Measurements from ENCODE around the gene KCNJ1. TPM values are rescaled to one million over a fixed set of nuclear protein-coding genes. Genes with fewer than 3 reads are reported as not detected.
A peak's percentile ranks its signal among the peaks of the same experiment; 100 is the strongest.

Gene KCNJ1
- 0.30 TPM for polyA plus RNA-seq

GRCh38 chr11:128867277-128867676 is at the start of gene KCNJ1:
Gene KCNJ1 (minus strand): TSS chr11:128867296. CDS start chr11:128840243, 27,053 bp downstream.
- peaks cover 3% of the 10 kb centered on the region for H3K36me3 Mint-ChIP-seq
- H3K9me3 Mint-ChIP-seq, result no peaks in the 10 kb centered on the region
- H3K27ac Mint-ChIP-seq, result no peak within 1 kb of the TSS
- H3K27me3 Mint-ChIP-seq, result no peaks in the 10 kb centered on the region
- peaks cover 2 to 14% (median 6%) of the 10 kb centered on the region in 3 donors for H3K4me1 Mint-ChIP-seq
- H3K4me3 Mint-ChIP-seq, result no peak within 1 kb of the TSS

- peaks cover 2% of the 10 kb centered on the region for H3K36me3 Mint-ChIP-seq
- no peak overlapping the region for H3K27ac Mint-ChIP-seq
- no peak overlapping the region for H3K4me3 Mint-ChIP-seq
- H3K9me3 Mint-ChIP-seq, result peaks cover 0 to 4% (median 0%) of the 10 kb centered on the region in 3 donors
- peaks cover 29% of the 10 kb centered on the region for H3K27me3 Mint-ChIP-seq
- peaks cover 0 to 4% (median 0%) of the 10 kb centered on the region in 3 donors for H3K4me1 Mint-ChIP-seq
Measured at GRCh38 chr11:128916681-128917080, 49.6 kb upstream of the KCNJ1 start.

- Mint-ChIP-seq H3K36me3 (peaks cover 2% of the 10 kb centered on the region), H3K27me3 (peaks cover 32% of the 10 kb centered on the region), H3K27ac (peak overlapping the region in 1 of 3 donors; percentile 91), H3K4me3 (no peak overlapping the region), H3K4me1 (peaks cover 0 to 4% (median 0%) of the 10 kb centered on the region in 3 donors), H3K9me3 (peaks cover 0 to 4% (median 0%) of the 10 kb centered on the region in 3 donors)
Measured at GRCh38 chr11:128916037-128916572, 49.0 kb upstream of the KCNJ1 start.

GRCh38 chr11:128915149-128915521 is 48.0 kb upstream of the KCNJ1 start:
- H3K36me3 Mint-ChIP-seq, result peaks cover 2% of the 10 kb centered on the region
- H3K27me3 Mint-ChIP-seq, result peaks cover 29% of the 10 kb centered on the region
- H3K4me1 Mint-ChIP-seq, result peaks cover 0 to 4% (median 0%) of the 10 kb centered on the region in 3 donors

GRCh38 chr11:128914216-128915148 is 47.4 kb upstream of the KCNJ1 start:
- Mint-ChIP-seq H3K36me3 (peaks cover 2% of the 10 kb centered on the region), H3K4me1 (peaks cover 0 to 4% (median 0%) of the 10 kb centered on the region in 3 donors), H3K27me3 (peaks cover 31% of the 10 kb centered on the region), H3K9me3 (peaks cover 0 to 4% (median 0%) of the 10 kb centered on the region in 3 donors), H3K27ac (no peak overlapping the region), H3K4me3 (no peak overlapping the region)

More at GRCh38 chr11:128915149-128915521, 48.0 kb upstream of the KCNJ1 start:
- H3K9me3 Mint-ChIP-seq, result peaks cover 0 to 4% (median 0%) of the 10 kb centered on the region in 3 donors
- H3K27ac Mint-ChIP-seq, result no peak overlapping the region
- peak overlapping the region in 1 of 4 donors; percentile 47 for H3K4me3 Mint-ChIP-seq

- no peak overlapping the region for H3K4me3 Mint-ChIP-seq
- peaks cover 0 to 1% (median 0%) of the 10 kb centered on the region in 3 donors for H3K4me1 Mint-ChIP-seq
- H3K27me3 Mint-ChIP-seq, result peaks cover 33% of the 10 kb centered on the region
- H3K9me3 Mint-ChIP-seq, result peaks cover 0 to 4% (median 0%) of the 10 kb centered on the region in 3 donors
- peak overlapping the region in 1 of 3 donors; percentile 87 for H3K27ac Mint-ChIP-seq
- peaks cover 2% of the 10 kb centered on the region for H3K36me3 Mint-ChIP-seq
Measured at GRCh38 chr11:128913806-128914205, 46.7 kb upstream of the KCNJ1 start.

- H3K4me3 Mint-ChIP-seq, result no peak overlapping the region
- H3K4me1 Mint-ChIP-seq, result peaks cover 0 to 3% (median 0%) of the 10 kb centered on the region in 3 donors
- no peak overlapping the region for H3K27ac Mint-ChIP-seq
- H3K9me3 Mint-ChIP-seq, result peaks cover 0 to 2% (median 0%) of the 10 kb centered on the region in 3 donors
- H3K36me3 Mint-ChIP-seq, result peaks cover 2% of the 10 kb centered on the region
- H3K27me3 Mint-ChIP-seq, result peaks cover 36% of the 10 kb centered on the region
Measured at GRCh38 chr11:128911701-128912100, 44.6 kb upstream of the KCNJ1 start.

- Mint-ChIP-seq H3K4me1 (peaks cover 0 to 3% (median 0%) of the 10 kb centered on the region in 3 donors), H3K36me3 (peaks cover 2% of the 10 kb centered on the region), H3K27me3 (peaks cover 40% of the 10 kb centered on the region)
Measured at GRCh38 chr11:128911239-128911638, 44.1 kb upstream of the KCNJ1 start.

GRCh38 chr11:128910576-128910975 is 43.5 kb upstream of the KCNJ1 start:
- H3K4me1 Mint-ChIP-seq, result peaks cover 0 to 6% (median 3%) of the 10 kb centered on the region in 3 donors
- peaks cover 0 to 3% (median 0%) of the 10 kb centered on the region in 3 donors for H3K9me3 Mint-ChIP-seq
- no peak overlapping the region for H3K27ac Mint-ChIP-seq
- H3K27me3 Mint-ChIP-seq, result peaks cover 43% of the 10 kb centered on the region
- peaks cover 2% of the 10 kb centered on the region for H3K36me3 Mint-ChIP-seq
- no peak overlapping the region for H3K4me3 Mint-ChIP-seq

More at GRCh38 chr11:128911239-128911638, 44.1 kb upstream of the KCNJ1 start:
- Mint-ChIP-seq H3K9me3 (peaks cover 0 to 2% (median 0%) of the 10 kb centered on the region in 3 donors), H3K4me3 (no peak overlapping the region), H3K27ac (no peak overlapping the region)

GRCh38 chr11:128909438-128910125 is 42.5 kb upstream of the KCNJ1 start:
- Mint-ChIP-seq H3K4me1 (peaks cover 3 to 9% (median 5%) of the 10 kb centered on the region in 3 donors), H3K36me3 (no peaks in the 10 kb centered on the region), H3K9me3 (peaks cover 0 to 3% (median 0%) of the 10 kb centered on the region in 3 donors), H3K27me3 (peaks cover 43% of the 10 kb centered on the region), H3K4me3 (no peak overlapping the region), H3K27ac (no peak overlapping the region)

GRCh38 chr11:128908391-128909246 is 41.5 kb upstream of the KCNJ1 start:
- no peak overlapping the region for H3K27ac Mint-ChIP-seq
- peaks cover 11 to 19% (median 14%) of the 10 kb centered on the region in 3 donors for H3K4me1 Mint-ChIP-seq
- no peaks in the 10 kb centered on the region for H3K36me3 Mint-ChIP-seq
- H3K4me3 Mint-ChIP-seq, result no peak overlapping the region
- peaks cover 0 to 3% (median 0%) of the 10 kb centered on the region in 3 donors for H3K9me3 Mint-ChIP-seq
- peaks cover 53% of the 10 kb centered on the region for H3K27me3 Mint-ChIP-seq

- Mint-ChIP-seq H3K9me3 (peaks cover 0 to 3% (median 0%) of the 10 kb centered on the region in 3 donors), H3K36me3 (no peaks in the 10 kb centered on the region), H3K27ac (no peak overlapping the region), H3K4me1 (peaks cover 11 to 20% (median 15%) of the 10 kb centered on the region in 3 donors), H3K4me3 (no peak overlapping the region), H3K27me3 (peaks cover 62% of the 10 kb centered on the region)
Measured at GRCh38 chr11:128907585-128907984, 40.5 kb upstream of the KCNJ1 start.

- peaks cover 11 to 20% (median 15%) of the 10 kb centered on the region in 3 donors for H3K4me1 Mint-ChIP-seq
- H3K27ac Mint-ChIP-seq, result no peak overlapping the region
- peak overlapping the region; percentile 59 to 90 (median 82) for H3K4me3 Mint-ChIP-seq
- H3K36me3 Mint-ChIP-seq, result no peaks in the 10 kb centered on the region
- peaks cover 0 to 3% (median 0%) of the 10 kb centered on the region in 3 donors for H3K9me3 Mint-ChIP-seq
- H3K27me3 Mint-ChIP-seq, result peaks cover 67% of the 10 kb centered on the region
Measured at GRCh38 chr11:128906185-128907050, 39.3 kb upstream of the KCNJ1 start.
